A673 (cell line): ENCODE results near the gene MOCOS.

Source experiments
- CTCF ChIP-seq: fragments of 300-800, 200-600 bp; sonication (generic); conservative IDR thresholded peaks from 2 replicates; pipeline ENCODE4 v1.5.1; 2017; ENCODE audit warnings: low read depth, mild to moderate bottlenecking, antibody characterized with exemption, low read length, moderate library complexity, mixed read lengths
- EZH2 ChIP-seq: fragments of 200-600 bp; sonication (generic); IDR thresholded peaks from 2 replicates; pipeline ENCODE4 v1.6.1; 2017; ENCODE audit warnings: borderline replicate concordance, low read depth, mild to moderate bottlenecking, mixed read lengths, antibody characterized with exemption, low read length; ENCODE audit not compliant: poor library complexity, severe bottlenecking

- TF ChIP-seq EZH2 (no peak), CTCF (peak; percentile 84)
These were observed 97.5 kb downstream of the MOCOS start for GRCh38 chr18:36284671-36285295.
